ENCODE results near the gene BCL2L14. TPM values are rescaled to one million over a fixed set of nuclear protein-coding genes. Genes with fewer than 3 reads are reported as not detected.

BCL2L14 gene
- total RNA-seq, 1 donor from 2014 or later: not detected

- no peaks in the 10 kb centered on the region for H3K27me3 Mint-ChIP-seq (ENCODE audit: unreplicated experiment)
- H3K9me3 Mint-ChIP-seq (ENCODE audit: unreplicated experiment): no peaks in the 10 kb centered on the region
- TF ChIP-seq CTCF (IDR thresholded peaks at IDR 0.05; ENCODE audit: partially characterized antibody, unreplicated experiment): no peak
- no peak for DNase-seq
- H3K4me1 Mint-ChIP-seq (ENCODE audit: low read depth, unreplicated experiment): no peaks in the 10 kb centered on the region
- no peak overlapping the region for H3K4me3 Mint-ChIP-seq (ENCODE audit: unreplicated experiment)
- H3K36me3 Mint-ChIP-seq (ENCODE audit: unreplicated experiment): no peaks in the 10 kb centered on the region
- no peak overlapping the region for H3K27ac Mint-ChIP-seq (ENCODE audit: unreplicated experiment)
Measured at GRCh38 chr12:12083688-12084087, 12.9 kb downstream of the BCL2L14 start.

- H3K27ac Mint-ChIP-seq (ENCODE audit: unreplicated experiment): no peak overlapping the region
- no peaks in the 10 kb centered on the region for H3K4me1 Mint-ChIP-seq (ENCODE audit: low read depth, unreplicated experiment)
- TF ChIP-seq CTCF (IDR thresholded peaks at IDR 0.05; ENCODE audit: partially characterized antibody, unreplicated experiment): no peak
- no peaks in the 10 kb centered on the region for H3K9me3 Mint-ChIP-seq (ENCODE audit: unreplicated experiment)
- no peaks in the 10 kb centered on the region for H3K27me3 Mint-ChIP-seq (ENCODE audit: unreplicated experiment)
- no peaks in the 10 kb centered on the region for H3K36me3 Mint-ChIP-seq (ENCODE audit: unreplicated experiment)
- DNase-seq: no peak
- no peak overlapping the region for H3K4me3 Mint-ChIP-seq (ENCODE audit: unreplicated experiment)
Measured at GRCh38 chr12:12086362-12086761, 15.6 kb downstream of the BCL2L14 start.

GRCh38 chr12:12086973-12087692 is 16.4 kb downstream of the BCL2L14 start:
- H3K27ac Mint-ChIP-seq (ENCODE audit: unreplicated experiment): no peak overlapping the region
- H3K27me3 Mint-ChIP-seq (ENCODE audit: unreplicated experiment): no peaks in the 10 kb centered on the region
- H3K36me3 Mint-ChIP-seq (ENCODE audit: unreplicated experiment): no peaks in the 10 kb centered on the region
- TF ChIP-seq CTCF (IDR thresholded peaks at IDR 0.05; ENCODE audit: partially characterized antibody, unreplicated experiment): no peak
- DNase-seq: no peak
- no peaks in the 10 kb centered on the region for H3K4me1 Mint-ChIP-seq (ENCODE audit: low read depth, unreplicated experiment)
- no peaks in the 10 kb centered on the region for H3K9me3 Mint-ChIP-seq (ENCODE audit: unreplicated experiment)
- H3K4me3 Mint-ChIP-seq (ENCODE audit: unreplicated experiment): no peak overlapping the region

- H3K27me3 Mint-ChIP-seq (ENCODE audit: unreplicated experiment): no peaks in the 10 kb centered on the region
- TF ChIP-seq CTCF (IDR thresholded peaks at IDR 0.05; ENCODE audit: partially characterized antibody, unreplicated experiment): no peak
- H3K9me3 Mint-ChIP-seq (ENCODE audit: unreplicated experiment): no peaks in the 10 kb centered on the region
- H3K4me3 Mint-ChIP-seq (ENCODE audit: unreplicated experiment): no peak overlapping the region
- H3K4me1 Mint-ChIP-seq (ENCODE audit: low read depth, unreplicated experiment): no peaks in the 10 kb centered on the region
- no peaks in the 10 kb centered on the region for H3K36me3 Mint-ChIP-seq (ENCODE audit: unreplicated experiment)
- no peak overlapping the region for H3K27ac Mint-ChIP-seq (ENCODE audit: unreplicated experiment)
- no peak for DNase-seq
Measured at GRCh38 chr12:12087693-12088034, 16.9 kb downstream of the BCL2L14 start.

GRCh38 chr12:12088147-12088546 is 17.4 kb downstream of the BCL2L14 start:
- Mint-ChIP-seq H3K4me3 (ENCODE audit: unreplicated experiment) (no peak overlapping the region), H3K27me3 (ENCODE audit: unreplicated experiment) (no peaks in the 10 kb centered on the region), H3K4me1 (ENCODE audit: low read depth, unreplicated experiment) (peaks cover 2% of the 10 kb centered on the region), H3K9me3 (ENCODE audit: unreplicated experiment) (no peaks in the 10 kb centered on the region), H3K36me3 (ENCODE audit: unreplicated experiment) (no peaks in the 10 kb centered on the region), H3K27ac (ENCODE audit: unreplicated experiment) (no peak overlapping the region)
- TF ChIP-seq CTCF (IDR thresholded peaks at IDR 0.05; ENCODE audit: partially characterized antibody, unreplicated experiment): no peak
- no peak for DNase-seq
